ENCODE data around the gene DCANP1. TPM values are rescaled to one million over a fixed set of nuclear protein-coding genes. Genes with fewer than 3 reads are reported as not detected.
A peak's percentile ranks its signal among the peaks of the same experiment; 100 is the strongest.
"Not testable (repeated sequence)": the region's sequence is repeated elsewhere in the genome, so short reads cannot be mapped to it uniquely, and the experiment has no call there.

The DCANP1 gene
- total RNA-seq: not detected in 2 replicates

- Mint-ChIP-seq H3K27me3 (peaks cover 2% of the 10 kb centered on the region), H3K9me3 (no peaks in the 10 kb centered on the region), H3K4me3 (no peak within 1 kb of the TSS), H3K36me3 (ENCODE audit: low read depth) (no peaks in the 10 kb centered on the region), H3K27ac (no peak within 1 kb of the TSS), H3K4me1 (no peaks in the 10 kb centered on the region)
- DNase-seq: no peak
- intact Hi-C loops (cut with micrococcal nuclease): no loop called here
Observed at GRCh38 chr5:135447298-135447929, at the start of gene DCANP1. Gene DCANP1, minus strand, starts transcription at chr5:135447348. Its CDS starts 240 bp downstream, at chr5:135447108.

- H3K4me3 Mint-ChIP-seq; H3K9me3 Mint-ChIP-seq; H3K4me1 Mint-ChIP-seq; H3K27ac Mint-ChIP-seq; DNase-seq; H3K36me3 Mint-ChIP-seq (ENCODE audit: low read depth); intact Hi-C loops (cut with micrococcal nuclease): not testable (repeated sequence)
- peaks cover 58% of the 10 kb centered on the region for H3K27me3 Mint-ChIP-seq
Observed at GRCh38 chr5:135495531-135495930, 48.4 kb upstream of the DCANP1 start.

GRCh38 chr5:135494196-135494595 lies 47.0 kb upstream of the DCANP1 start:
- Mint-ChIP-seq H3K4me3 (no peak overlapping the region), H3K27ac (no peak overlapping the region), H3K36me3 (ENCODE audit: low read depth) (peaks cover 2% of the 10 kb centered on the region), H3K9me3 (no peaks in the 10 kb centered on the region), H3K4me1 (peaks cover 4% of the 10 kb centered on the region), H3K27me3 (peaks cover 66% of the 10 kb centered on the region)
- intact Hi-C loops (cut with micrococcal nuclease): no loop called here
- no peak for DNase-seq

GRCh38 chr5:135493406-135494180 lies 46.4 kb upstream of the DCANP1 start:
- no peak overlapping the region for H3K4me3 Mint-ChIP-seq
- intact Hi-C loops (cut with micrococcal nuclease): no loop called here
- H3K9me3 Mint-ChIP-seq: no peaks in the 10 kb centered on the region
- no peak overlapping the region for H3K27ac Mint-ChIP-seq
- H3K4me1 Mint-ChIP-seq: peaks cover 4% of the 10 kb centered on the region
- peaks cover 2% of the 10 kb centered on the region for H3K36me3 Mint-ChIP-seq (ENCODE audit: low read depth)
- peaks cover 66% of the 10 kb centered on the region for H3K27me3 Mint-ChIP-seq
- DNase-seq: no peak

GRCh38 chr5:135492319-135492626 lies 45.1 kb upstream of the DCANP1 start:
- no peak for DNase-seq
- Mint-ChIP-seq H3K9me3 (no peaks in the 10 kb centered on the region), H3K36me3 (ENCODE audit: low read depth) (peaks cover 2% of the 10 kb centered on the region), H3K27ac (no peak overlapping the region), H3K4me1 (peaks cover 4% of the 10 kb centered on the region), H3K4me3 (no peak overlapping the region), H3K27me3 (peaks cover 76% of the 10 kb centered on the region)
- intact Hi-C loops (cut with micrococcal nuclease): no loop called here

GRCh38 chr5:135491552-135492318 lies 44.6 kb upstream of the DCANP1 start:
- Mint-ChIP-seq H3K27me3 (peaks cover 77% of the 10 kb centered on the region), H3K27ac (no peak overlapping the region), H3K36me3 (ENCODE audit: low read depth) (peaks cover 2% of the 10 kb centered on the region), H3K9me3 (no peaks in the 10 kb centered on the region), H3K4me3 (no peak overlapping the region), H3K4me1 (peaks cover 4% of the 10 kb centered on the region)
- intact Hi-C loops (cut with micrococcal nuclease): loop anchor here (2.0 kb wide), 2 partner anchors 17 to 51 kb away; no protein-coding TSS in a partner anchor
- DNase-seq: no peak

- intact Hi-C loops (cut with micrococcal nuclease): loop anchor here (2.0 kb wide), 2 partner anchors 18 to 52 kb away; no protein-coding TSS in a partner anchor
- Mint-ChIP-seq H3K27me3 (peaks cover 83% of the 10 kb centered on the region), H3K27ac (no peak overlapping the region)
Observed at GRCh38 chr5:135491038-135491551, 43.9 kb upstream of the DCANP1 start.

GRCh38 chr5:135490245-135491037 lies 43.3 kb upstream of the DCANP1 start:
- Mint-ChIP-seq H3K9me3 (no peaks in the 10 kb centered on the region), H3K4me3 (no peak overlapping the region), H3K4me1 (peaks cover 4% of the 10 kb centered on the region), H3K36me3 (ENCODE audit: low read depth) (peaks cover 2% of the 10 kb centered on the region), H3K27ac (no peak overlapping the region), H3K27me3 (peaks cover 87% of the 10 kb centered on the region)
- intact Hi-C loops (cut with micrococcal nuclease): loop anchor here (1.0 to 2.0 kb wide), 3 partner anchors 18 to 52 kb away; no protein-coding TSS in a partner anchor
- no peak for DNase-seq

More at GRCh38 chr5:135491038-135491551, 43.9 kb upstream of the DCANP1 start:
- no peak for DNase-seq
- Mint-ChIP-seq H3K4me1 (peaks cover 4% of the 10 kb centered on the region), H3K9me3 (no peaks in the 10 kb centered on the region), H3K4me3 (no peak overlapping the region), H3K36me3 (ENCODE audit: low read depth) (peaks cover 2% of the 10 kb centered on the region)

GRCh38 chr5:135489466-135490244 lies 42.5 kb upstream of the DCANP1 start:
- Mint-ChIP-seq H3K27me3 (peaks cover 85% of the 10 kb centered on the region), H3K36me3 (ENCODE audit: low read depth) (peaks cover 2% of the 10 kb centered on the region), H3K4me3 (peak overlapping the region; percentile 1), H3K4me1 (peaks cover 4% of the 10 kb centered on the region), H3K9me3 (no peaks in the 10 kb centered on the region), H3K27ac (no peak overlapping the region)
- no peak for DNase-seq
- intact Hi-C loops (cut with micrococcal nuclease): loop anchor here (1.0 to 5.0 kb wide), 4 partner anchors 19 to 457 kb away; partner anchors contain the start of gene PITX1

- Mint-ChIP-seq H3K4me1 (peaks cover 4% of the 10 kb centered on the region), H3K4me3 (no peak overlapping the region), H3K27ac (no peak overlapping the region), H3K9me3 (no peaks in the 10 kb centered on the region), H3K36me3 (ENCODE audit: low read depth) (peaks cover 2% of the 10 kb centered on the region), H3K27me3 (peaks cover 80% of the 10 kb centered on the region)
- intact Hi-C loops (cut with micrococcal nuclease): loop anchor here (5.0 kb wide), 1 partner anchor 457 kb away; the partner anchor contains the start of gene PITX1
- DNase-seq: no peak
Observed at GRCh38 chr5:135488727-135489465, 41.7 kb upstream of the DCANP1 start.

- no peak overlapping the region for H3K27ac Mint-ChIP-seq
- peaks cover 74% of the 10 kb centered on the region for H3K27me3 Mint-ChIP-seq
- no peaks in the 10 kb centered on the region for H3K9me3 Mint-ChIP-seq
Observed at GRCh38 chr5:135487839-135488514, 40.8 kb upstream of the DCANP1 start.

More at GRCh38 chr5:135487839-135488514, 40.8 kb upstream of the DCANP1 start:
- intact Hi-C loops (cut with micrococcal nuclease): loop anchor here (5.0 kb wide), 1 partner anchor 456 kb away; the partner anchor contains the start of gene PITX1
- H3K4me1 Mint-ChIP-seq: peaks cover 4% of the 10 kb centered on the region
- H3K36me3 Mint-ChIP-seq (ENCODE audit: low read depth): peaks cover 2% of the 10 kb centered on the region
- H3K4me3 Mint-ChIP-seq: no peak overlapping the region
- no peak for DNase-seq
